ENCODE measurements around the gene HOXA13. TPM values are rescaled to one million over a fixed set of nuclear protein-coding genes. Genes with fewer than 3 reads are reported as not detected.
A peak's percentile ranks its signal among the peaks of the same experiment; 100 is the strongest.

The HOXA13 gene
- polyA plus RNA-seq, 1 of the 3 experiments (the other 2 are of a cell fraction), result not detected

- Histone ChIP-seq H3K27ac (ENCODE audit: low read depth in 2 of 2, low read length in 1 of 2) (no peak overlapping the region), H3K4me3 (ENCODE audit: low read depth in 2 of 2, low read length in 1 of 2) (no peak overlapping the region), H2AFZ (ENCODE audit: low read depth) (no peak overlapping the region), H3K4me2 (no peak overlapping the region), H3K9me3 (no peaks in the 10 kb centered on the region), H3K36me3 (replicated peaks in 1 of 2; ENCODE audit: control insufficient read depth in 1 of 2, insufficient read depth in 2 of 2, low read length in 1 of 2) (no peaks in the 10 kb centered on the region), H3K9me2 (no peaks in the 10 kb centered on the region), H3K27me3 (ENCODE audit: insufficient read depth) (peaks cover 100% of the 10 kb centered on the region), H3K4me1 (ENCODE audit: control insufficient read depth in 1 of 2, insufficient read depth in 2 of 2, low read depth in 1 of 2, low read length in 1 of 2) (no peaks in the 10 kb centered on the region; a peak in 1 of 4 replicates), H3K79me2 (ENCODE audit: insufficient read depth) (no peaks in the 10 kb centered on the region), H4K20me1 (ENCODE audit: insufficient read depth) (no peaks in the 10 kb centered on the region; the same call in 1 of the 2 replicates), H3K9ac (no peak overlapping the region), H3F3A (replicated peaks; ENCODE audit: insufficient read depth) (no peaks in the 10 kb centered on the region)
- ChIA-PET POLR2A (no interaction called here), CTCF (interaction anchor here (0.9 to 1.8 kb wide), 2 partner anchors 10 to 41 kb away, joined by 3 to 6 read pairs; no protein-coding TSS in a partner anchor)
- no peak for DNase-seq
- 36% methylated on average over 3 of the region's 3 CpGs for WGBS (ENCODE audit: low lambda C conversion rate)
- no peak for TF ChIP-seq GATA2 (CRISPR knock-in tag; IDR thresholded peaks at IDR 0.05)
- TF ChIP-seq, protein P1, sequence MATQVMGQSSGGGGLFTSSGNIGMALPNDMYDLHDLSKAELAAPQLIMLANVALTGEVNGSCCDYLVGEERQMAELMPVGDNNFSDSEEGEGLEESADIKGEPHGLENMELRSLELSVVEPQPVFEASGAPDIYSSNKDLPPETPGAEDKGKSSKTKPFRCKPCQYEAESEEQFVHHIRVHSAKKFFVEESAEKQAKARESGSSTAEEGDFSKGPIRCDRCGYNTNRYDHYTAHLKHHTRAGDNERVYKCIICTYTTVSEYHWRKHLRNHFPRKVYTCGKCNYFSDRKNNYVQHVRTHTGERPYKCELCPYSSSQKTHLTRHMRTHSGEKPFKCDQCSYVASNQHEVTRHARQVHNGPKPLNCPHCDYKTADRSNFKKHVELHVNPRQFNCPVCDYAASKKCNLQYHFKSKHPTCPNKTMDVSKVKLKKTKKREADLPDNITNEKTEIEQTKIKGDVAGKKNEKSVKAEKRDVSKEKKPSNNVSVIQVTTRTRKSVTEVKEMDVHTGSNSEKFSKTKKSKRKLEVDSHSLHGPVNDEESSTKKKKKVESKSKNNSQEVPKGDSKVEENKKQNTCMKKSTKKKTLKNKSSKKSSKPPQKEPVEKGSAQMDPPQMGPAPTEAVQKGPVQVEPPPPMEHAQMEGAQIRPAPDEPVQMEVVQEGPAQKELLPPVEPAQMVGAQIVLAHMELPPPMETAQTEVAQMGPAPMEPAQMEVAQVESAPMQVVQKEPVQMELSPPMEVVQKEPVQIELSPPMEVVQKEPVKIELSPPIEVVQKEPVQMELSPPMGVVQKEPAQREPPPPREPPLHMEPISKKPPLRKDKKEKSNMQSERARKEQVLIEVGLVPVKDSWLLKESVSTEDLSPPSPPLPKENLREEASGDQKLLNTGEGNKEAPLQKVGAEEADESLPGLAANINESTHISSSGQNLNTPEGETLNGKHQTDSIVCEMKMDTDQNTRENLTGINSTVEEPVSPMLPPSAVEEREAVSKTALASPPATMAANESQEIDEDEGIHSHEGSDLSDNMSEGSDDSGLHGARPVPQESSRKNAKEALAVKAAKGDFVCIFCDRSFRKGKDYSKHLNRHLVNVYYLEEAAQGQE (IDR thresholded peaks at IDR 0.05; ENCODE audit: low read depth, low read length), result no peak
- TF ChIP-seq POLR2AphosphoS5 (IDR thresholded peaks at IDR 0.05; ENCODE audit: low read depth, low read length), result no peak
- no peak for TF ChIP-seq ELF1 (IDR thresholded peaks at IDR 0.05)
- no peak for TF ChIP-seq RFX5 (IDR thresholded peaks at IDR 0.05; ENCODE audit: low read length)
- TF ChIP-seq, protein P2, sequence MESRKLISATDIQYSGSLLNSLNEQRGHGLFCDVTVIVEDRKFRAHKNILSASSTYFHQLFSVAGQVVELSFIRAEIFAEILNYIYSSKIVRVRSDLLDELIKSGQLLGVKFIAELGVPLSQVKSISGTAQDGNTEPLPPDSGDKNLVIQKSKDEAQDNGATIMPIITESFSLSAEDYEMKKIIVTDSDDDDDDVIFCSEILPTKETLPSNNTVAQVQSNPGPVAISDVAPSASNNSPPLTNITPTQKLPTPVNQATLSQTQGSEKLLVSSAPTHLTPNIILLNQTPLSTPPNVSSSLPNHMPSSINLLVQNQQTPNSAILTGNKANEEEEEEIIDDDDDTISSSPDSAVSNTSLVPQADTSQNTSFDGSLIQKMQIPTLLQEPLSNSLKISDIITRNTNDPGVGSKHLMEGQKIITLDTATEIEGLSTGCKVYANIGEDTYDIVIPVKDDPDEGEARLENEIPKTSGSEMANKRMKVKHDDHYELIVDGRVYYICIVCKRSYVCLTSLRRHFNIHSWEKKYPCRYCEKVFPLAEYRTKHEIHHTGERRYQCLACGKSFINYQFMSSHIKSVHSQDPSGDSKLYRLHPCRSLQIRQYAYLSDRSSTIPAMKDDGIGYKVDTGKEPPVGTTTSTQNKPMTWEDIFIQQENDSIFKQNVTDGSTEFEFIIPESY (IDR thresholded peaks at IDR 0.05; ENCODE audit: borderline replicate concordance, low read depth), result no peak
- no peak for TF ChIP-seq TAF1 (IDR thresholded peaks at IDR 0.05; ENCODE audit: borderline replicate concordance, low read depth, low read length)
- TF ChIP-seq YY1 (IDR thresholded peaks at IDR 0.05; ENCODE audit: low read depth), result no peak
Measured at GRCh38 chr7:27221201-27221797, 21.4 kb upstream of the HOXA13 start.

GRCh38 chr7:27220440-27220955, 20.6 kb upstream of the HOXA13 start:
- ChIA-PET CTCF (interaction anchor here (1.2 to 1.8 kb wide), 2 partner anchors 10 to 24 kb away, joined by 3 to 6 read pairs; no protein-coding TSS in a partner anchor), POLR2A (no interaction called here)
- no peaks in the 10 kb centered on the region for H3K9me2 ChIP-seq
- H3K36me3 ChIP-seq (replicated peaks in 1 of 2; ENCODE audit: control insufficient read depth in 1 of 2, insufficient read depth in 2 of 2, low read length in 1 of 2), result no peaks in the 10 kb centered on the region
- peak overlapping the region; percentile 31 for H3K4me2 ChIP-seq
- H3K4me1 ChIP-seq (ENCODE audit: control insufficient read depth in 1 of 2, insufficient read depth in 2 of 2, low read depth in 1 of 2, low read length in 1 of 2), result no peaks in the 10 kb centered on the region; a peak in 1 of 4 replicates
- DNase-seq, result no peak
- peak overlapping the region; percentile 24; the same call in 1 of the 2 replicates for H2AFZ ChIP-seq (ENCODE audit: low read depth)
- H3F3A ChIP-seq (replicated peaks; ENCODE audit: insufficient read depth), result no peaks in the 10 kb centered on the region
- H4K20me1 ChIP-seq (ENCODE audit: insufficient read depth), result no peaks in the 10 kb centered on the region; the same call in 1 of the 2 replicates
- no peaks in the 10 kb centered on the region for H3K9me3 ChIP-seq
- no peaks in the 10 kb centered on the region for H3K79me2 ChIP-seq (ENCODE audit: insufficient read depth)
- TF ChIP-seq TAF1 (IDR thresholded peaks at IDR 0.05; ENCODE audit: borderline replicate concordance, low read depth, low read length) (no peak), CTCF (IDR thresholded peaks at IDR 0.05) (no peak), ELF1 (IDR thresholded peaks at IDR 0.05) (no peak), EZH2phosphoT487 (IDR thresholded peaks at IDR 0.05; ENCODE audit: borderline replicate concordance, low read depth) (0 out of 2 replicates have a peak, but pooled peaks have one; percentile 48), GATA2 (CRISPR knock-in tag; IDR thresholded peaks at IDR 0.05) (no peak), FOXJ3 (CRISPR knock-in tag; IDR thresholded peaks at IDR 0.05) (no peak)
- TF ChIP-seq, protein P2 (IDR thresholded peaks at IDR 0.05; ENCODE audit: borderline replicate concordance, low read depth), result no peak
- H3K4me3 ChIP-seq (ENCODE audit: low read depth in 2 of 2, low read length in 1 of 2), result peak overlapping the region in 1 of 2 experiments; percentile 4; a peak in 1 of 4 replicates
- WGBS (ENCODE audit: low lambda C conversion rate), result 17% methylated on average over 8 of the region's 45 CpGs
- no peak overlapping the region for H3K27ac ChIP-seq (ENCODE audit: low read depth in 2 of 2, low read length in 1 of 2)
- no peak overlapping the region for H3K9ac ChIP-seq
- peaks cover 100% of the 10 kb centered on the region for H3K27me3 ChIP-seq (ENCODE audit: insufficient read depth)

Data from SK-N-SH (cell line).